GM19239 (cell line): ENCODE results near the gene RAPGEF4.

Source experiments
- DNase-seq: peaks from one replicate; pipeline ENCODE4 v3.0.0; 2011; ENCODE audit warnings: low spot score; ENCODE audit not compliant: insufficient read length
- FAIRE-seq: peaks from 2 replicates; lab custom pipeline; 2011; peaks lifted over from hg19 to GRCh38; lab: Jason Lieb, UNC

RAPGEF4 gene

DNA sequence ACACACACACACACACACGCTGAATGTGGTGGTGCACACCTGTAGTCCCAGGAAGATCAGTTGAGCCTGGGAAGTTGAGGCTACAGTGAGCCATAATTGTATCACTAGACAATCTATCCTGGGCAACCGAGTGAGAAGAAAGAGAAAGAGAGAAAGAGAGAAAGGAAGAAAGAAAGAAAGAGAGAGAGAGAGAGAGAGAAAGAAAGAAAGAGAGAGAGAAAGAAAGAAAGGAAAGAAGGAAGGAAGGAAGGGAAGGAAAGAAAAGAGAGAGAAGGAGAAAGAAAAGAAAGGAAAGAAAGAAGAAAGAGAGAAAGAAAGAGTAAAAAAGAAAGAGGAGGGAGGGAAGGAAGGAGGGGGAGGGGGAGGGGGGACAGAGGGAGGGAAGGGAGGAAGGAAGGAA, 190.0 kb downstream of the RAPGEF4 start:
- FAIRE-seq: no peak
- no peak for DNase-seq

DNA sequence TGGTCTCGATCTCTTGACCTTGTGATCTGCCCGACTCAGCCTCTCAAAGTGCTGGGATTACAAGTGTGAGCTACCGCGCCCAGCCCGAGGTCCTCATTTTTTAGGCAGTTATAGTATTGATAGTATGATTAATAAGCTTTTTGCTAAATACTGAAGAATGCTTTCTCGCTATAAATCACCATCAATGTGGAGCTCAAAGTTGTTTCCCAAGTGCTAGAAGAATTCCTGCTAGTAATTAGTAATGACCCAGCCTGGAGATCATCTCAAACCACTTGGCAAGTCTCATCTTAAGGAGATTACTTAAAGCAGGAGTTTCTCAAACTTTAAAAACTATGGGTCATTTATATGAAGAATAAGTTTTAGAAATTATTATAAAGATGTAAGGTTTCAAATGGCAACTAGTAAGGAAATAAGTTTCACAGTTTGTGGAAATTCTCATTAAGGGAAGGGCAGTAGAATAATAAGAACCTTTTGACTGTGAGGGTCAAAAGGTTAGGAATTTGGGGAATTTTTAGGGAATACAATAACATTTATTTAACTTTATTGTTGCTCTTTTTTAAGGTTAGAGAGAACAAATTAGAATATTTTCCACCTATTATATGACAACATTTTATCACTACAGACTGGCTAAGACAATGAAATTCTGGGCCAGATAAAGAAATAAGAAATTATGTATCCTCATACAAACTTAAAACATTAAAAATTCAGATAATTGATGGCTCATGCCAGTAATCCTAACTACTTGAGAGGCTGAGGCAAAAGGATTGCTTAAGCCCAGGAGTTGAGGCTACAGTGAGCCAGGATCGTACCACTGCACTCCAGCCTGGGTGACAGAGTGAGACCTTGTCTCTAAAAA, 191.4 kb downstream of the RAPGEF4 start:
- no peak for FAIRE-seq
- DNase-seq: no peak

DNA sequence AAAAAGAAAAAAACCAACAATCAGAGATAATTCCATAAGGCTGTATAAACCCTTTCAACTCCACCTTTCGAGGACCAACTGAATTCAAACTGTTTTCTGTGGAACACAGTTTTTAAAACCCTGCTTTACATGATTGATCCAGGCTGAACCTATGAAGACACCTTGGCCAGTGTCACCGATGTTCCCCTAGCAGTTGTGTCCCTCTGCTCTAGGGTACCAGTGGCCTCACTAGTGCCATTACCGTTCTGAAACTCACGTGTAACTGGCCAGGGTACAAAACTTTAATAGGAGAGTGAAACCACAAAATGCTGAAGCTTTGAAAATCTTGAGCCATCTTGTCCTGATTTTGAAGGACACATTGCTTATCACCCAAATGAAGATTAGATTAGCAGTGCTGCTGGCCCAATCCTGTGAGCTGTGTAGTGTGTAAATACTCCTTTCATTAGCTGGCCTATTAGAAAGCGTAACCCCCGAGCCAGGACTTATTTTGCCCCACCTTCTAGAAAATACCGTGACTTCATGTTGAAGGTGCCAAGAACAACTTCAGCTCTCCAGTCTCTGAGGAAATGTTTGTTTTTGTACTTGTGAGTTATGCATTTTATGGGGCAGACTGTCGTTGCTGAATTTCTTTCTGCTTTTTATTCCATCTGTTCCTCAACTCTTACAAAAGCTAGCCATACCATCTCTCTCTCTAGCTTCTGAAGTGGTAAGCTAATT, 192.2 kb downstream of the RAPGEF4 start:
- DNase-seq (no peak), FAIRE-seq (no peak)

DNA sequence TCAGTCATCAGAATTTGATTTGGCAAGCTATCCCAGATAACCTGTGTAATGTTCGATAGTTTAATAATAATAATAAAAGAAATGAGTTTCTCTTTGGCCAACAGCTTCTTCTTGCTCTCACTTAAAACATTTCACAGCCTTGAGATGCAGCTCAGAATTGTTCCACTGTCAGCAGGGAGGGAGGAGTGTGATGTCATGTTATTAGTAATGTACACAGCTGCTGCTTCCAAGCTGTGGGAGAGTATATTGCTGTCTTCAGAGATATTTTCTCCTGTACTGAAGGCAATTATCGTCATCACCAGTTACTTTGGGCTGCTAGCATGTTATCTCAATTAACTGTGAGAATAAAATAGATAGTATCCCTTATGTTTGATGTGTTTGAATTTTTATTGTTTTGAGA, 193.1 kb downstream of the RAPGEF4 start:
- FAIRE-seq (no peak), DNase-seq (no peak)

DNA sequence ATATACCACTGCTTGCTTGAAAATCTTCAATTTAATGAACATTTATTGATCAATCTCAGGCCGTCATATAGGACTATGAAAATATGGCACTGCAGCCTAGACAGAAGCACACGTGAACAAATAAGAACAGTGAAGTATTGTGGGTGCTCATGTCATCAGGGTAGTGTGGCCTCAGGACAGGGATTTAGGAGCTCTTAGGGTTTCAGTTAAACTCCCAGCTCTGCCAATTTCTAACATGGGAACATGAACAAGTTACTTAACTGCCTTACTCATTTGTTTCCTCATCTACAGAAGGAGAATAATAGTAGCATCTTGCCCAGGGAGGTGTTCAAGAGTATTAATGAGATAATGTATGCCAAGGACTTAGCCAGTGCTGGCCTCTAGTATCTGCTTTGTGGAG, 194.0 kb downstream of the RAPGEF4 start:
- DNase-seq (no peak), FAIRE-seq (no peak)

DNA sequence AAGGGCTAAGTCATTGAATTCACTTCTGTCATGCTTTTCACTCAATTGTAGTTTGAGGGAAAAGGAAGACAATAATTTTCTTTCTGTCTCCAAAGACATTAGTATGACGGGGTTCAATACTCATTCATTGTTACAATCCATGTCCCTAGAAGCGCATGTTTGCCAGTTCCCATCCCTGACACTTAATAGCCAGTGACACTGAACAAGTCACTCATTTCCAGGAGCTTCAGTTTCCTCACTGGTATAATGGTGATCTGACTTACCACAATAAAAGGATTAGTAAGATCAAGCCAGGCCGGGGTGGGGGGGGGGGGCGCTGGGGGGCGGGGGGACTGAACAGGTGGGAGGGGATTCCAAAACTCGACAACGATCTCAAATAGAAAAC, 195.2 kb downstream of the RAPGEF4 start:
- FAIRE-seq (no peak), DNase-seq (no peak)

DNA sequence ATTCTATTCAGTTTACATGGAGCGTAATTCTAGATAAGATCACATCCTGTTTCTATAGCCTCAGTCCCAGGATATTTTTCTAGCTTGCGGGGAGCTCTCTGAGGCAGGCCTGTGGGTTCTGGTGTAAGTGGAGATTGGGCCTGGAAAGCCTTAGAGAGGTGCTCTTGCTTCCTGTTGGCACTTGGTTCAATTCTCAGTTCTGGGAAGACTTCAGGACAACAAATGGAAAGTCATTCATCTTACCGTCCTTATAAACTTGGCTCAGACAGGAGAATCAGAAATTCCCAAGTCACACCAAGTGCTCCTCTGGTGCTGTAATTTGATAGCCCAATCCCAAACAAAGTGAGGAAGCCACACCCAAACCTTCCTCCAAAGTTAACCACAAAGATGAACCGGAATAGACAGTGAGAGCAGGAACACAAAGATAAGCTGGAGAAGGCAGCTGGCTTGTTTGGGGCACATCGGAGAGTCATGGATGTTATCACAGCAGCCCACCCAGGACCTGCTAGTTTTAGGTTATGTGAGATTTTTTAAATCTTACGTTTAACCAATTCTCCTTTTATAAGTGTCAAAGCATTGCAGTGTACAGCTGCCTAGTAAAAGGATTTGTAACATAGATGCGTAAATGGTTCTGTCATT, 195.7 kb downstream of the RAPGEF4 start:
- DNase-seq (no peak), FAIRE-seq (no peak)

DNA sequence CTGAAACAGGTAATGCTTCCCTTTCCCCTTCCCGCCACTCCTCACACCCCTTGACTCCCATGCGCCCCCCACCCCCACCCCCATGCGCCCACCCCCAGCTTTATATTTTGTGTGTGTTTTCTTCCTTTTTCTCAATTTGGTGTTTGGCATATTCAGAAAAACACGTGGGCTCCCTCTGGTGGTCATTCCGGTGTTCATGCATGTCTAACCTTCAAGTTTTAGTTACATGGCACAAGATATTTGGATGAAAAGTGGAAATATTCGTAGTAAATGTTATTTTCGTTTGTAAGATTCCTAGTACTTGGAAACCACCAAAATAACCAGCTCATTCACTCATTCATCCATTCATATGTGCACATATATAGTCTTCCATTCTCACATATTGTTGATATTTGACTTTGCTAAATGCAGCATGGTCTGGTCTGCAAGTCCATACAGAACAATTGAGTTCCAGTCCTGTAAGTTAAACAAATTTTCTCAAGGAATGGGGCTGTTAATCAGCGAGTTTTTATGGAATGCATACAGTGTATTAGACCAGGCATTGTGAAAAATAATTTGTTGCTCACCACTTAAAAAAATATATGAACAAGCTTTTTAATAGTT, 196.4 kb downstream of the RAPGEF4 start:
- FAIRE-seq: peak; percentile 77
- DNase-seq: no peak

DNA sequence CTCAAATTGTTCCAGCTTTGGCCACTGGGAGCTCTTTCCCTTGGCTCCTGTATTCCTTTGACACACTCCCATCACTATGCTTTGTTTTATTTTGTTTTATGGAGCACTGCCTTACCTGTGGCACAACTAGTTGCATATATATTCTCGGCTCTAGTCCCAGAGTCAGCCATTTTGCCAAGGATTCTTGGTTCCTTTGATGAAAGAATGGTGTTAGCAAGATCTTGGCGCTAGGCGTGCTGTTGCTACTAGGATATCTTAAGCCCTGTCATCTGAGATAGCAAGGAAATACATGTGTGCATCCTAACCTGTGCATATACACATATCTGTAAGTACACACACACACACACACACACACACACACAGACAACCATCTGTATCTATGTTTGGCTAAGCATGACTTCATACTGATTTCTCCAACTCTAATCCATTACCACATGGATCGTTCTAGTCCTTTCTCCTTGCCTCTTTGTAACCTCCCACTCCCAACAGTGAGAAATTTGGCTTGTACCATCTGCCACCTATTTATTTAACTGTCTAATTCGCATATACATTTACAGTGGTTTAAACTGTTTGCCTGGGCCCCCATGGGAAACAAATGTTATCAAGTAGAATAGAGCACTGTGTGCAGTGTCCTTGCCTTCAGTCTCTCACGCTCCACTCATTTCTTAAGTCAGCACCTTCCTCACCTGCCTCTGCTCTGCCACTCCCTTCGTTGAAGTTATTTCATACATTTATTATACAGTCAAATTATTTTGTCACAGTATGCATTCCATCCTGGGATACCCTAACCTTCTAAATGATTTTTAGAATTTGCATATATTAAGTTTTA, 202.5 kb downstream of the RAPGEF4 start:
- FAIRE-seq: no peak
- DNase-seq: no peak

DNA sequence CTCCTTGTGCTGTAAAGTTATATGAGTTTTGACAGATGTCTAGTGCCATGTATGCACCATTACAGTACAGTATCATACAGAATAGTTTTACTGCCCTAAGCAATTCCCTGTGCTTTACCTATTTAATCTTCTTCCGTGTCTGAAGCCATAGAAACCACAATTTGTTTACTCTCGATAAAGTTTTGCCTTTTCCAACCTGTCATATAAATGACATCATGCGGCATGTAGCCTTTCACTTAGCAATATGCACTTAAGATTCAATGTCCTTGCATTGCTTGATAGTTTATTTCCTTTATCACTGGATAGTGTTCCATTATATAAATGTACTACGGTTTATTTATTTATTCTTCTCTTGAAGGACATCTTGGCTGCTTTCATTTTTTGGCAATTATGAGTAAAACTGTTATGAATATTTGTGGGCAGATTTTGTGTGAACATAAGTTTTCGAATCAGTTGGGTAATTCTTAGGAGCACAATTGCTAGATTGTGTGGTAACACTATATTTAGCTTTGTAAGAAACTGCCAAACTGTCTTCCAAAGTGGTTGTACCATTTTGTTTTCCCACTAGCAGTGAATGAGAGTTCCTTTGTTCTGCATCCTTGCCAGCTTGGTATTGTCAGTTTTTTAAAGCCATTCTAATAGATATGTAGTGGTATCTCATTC, 203.2 kb downstream of the RAPGEF4 start:
- FAIRE-seq (no peak), DNase-seq (no peak)

DNA sequence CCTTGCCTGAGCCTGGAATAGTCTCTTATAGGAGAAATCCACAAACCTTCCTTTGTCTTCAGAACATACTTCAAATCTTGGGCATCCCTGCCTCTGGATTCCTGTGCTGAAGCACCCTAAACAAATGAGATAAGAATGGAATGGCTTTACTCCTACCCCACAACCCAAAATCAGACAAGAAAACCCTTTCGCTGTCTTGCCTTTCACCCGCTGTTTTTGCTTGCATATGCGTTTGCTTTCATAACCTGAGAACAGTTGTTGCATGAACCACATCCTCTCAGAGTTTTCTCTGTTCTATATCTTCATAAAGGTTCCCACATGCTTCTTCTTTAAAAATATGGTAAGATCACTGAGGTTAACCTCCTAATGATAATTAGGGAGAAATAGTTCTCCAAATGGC, 207.9 kb downstream of the RAPGEF4 start:
- FAIRE-seq: no peak
- DNase-seq: no peak

DNA sequence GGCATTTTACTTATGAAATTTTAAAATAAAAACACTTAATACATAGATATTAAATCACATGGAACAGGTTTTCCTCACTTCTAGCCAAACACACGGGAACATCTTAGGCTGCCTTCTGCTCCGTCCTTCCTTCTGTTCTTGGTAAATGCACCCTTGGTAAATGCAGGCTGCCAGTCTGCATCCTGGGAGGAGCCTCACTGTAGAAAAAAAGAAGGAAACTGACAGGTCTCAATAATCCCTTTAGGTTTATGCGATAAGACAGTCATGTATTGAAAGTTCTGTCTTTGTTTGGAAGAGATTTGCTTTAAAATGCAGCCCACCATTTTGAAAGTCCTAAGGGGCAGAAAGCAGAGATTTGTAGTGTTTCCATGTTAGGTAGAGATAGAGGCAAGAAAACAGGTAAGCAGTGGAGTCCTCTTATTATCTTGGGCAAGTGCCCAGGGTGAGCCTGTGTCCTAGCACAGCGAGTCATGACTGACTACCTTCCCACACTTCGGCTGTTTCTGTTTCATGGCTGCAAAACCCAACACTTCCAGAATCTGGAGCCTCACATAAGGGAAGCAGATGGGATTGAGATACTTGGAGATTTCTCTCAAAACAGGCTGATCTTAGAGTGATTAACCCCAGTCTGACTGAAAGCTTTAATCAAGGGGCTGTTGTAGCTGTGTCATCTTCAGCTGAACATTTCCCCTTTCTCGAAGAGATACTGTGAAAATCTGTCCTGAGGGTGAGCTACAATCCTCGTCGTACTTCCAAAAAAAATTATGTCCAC, 208.6 kb downstream of the RAPGEF4 start:
- no peak for FAIRE-seq
- DNase-seq: no peak

DNA sequence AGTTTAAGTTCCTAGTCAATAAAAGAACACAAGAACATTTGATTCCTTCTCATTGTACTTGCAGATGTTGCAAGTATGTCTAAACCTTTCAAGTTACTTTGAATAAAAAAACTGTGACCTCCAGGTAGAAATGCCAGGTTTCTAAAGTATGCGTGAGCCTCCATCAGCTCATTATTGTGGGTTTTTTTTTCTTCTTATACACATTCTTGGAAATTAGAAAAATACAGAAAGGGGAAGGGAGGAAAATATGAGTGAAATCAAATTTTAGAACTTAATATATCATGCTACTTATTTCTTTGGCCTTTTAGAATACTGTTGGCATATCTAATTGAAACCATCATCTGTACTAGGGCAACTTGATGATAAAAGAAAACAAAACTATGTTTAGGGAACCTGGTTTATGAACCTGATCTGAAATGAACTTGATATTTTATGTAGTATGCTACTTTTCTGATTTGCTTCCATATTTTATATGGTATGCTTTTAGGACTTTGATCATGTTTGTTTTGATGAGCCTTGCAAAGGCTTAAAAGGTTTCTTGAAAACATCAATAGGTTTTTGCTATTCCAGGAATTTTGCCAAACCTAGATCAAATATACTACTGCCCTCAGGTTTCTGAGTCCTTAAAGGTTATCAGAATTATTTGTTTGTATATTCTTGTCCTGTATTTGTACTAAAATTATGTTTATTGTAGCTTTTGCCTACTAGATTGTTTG, 209.3 kb downstream of the RAPGEF4 start:
- DNase-seq (no peak), FAIRE-seq (no peak)

DNA sequence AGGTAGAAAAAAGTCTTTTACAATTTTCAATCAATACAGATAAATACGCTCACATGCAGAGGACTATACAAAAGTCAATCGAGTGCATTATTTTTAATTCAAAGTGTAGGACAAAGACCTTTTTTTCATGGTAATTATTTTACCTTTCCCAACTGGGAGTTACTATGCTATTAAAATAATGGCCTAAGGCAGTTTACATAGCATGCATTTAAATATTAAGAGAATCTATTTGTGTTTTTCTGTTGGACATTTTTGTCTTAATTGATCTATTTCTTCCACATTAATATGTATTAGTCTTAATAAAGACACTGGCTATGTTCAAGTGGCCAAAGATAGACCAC, 209.8 kb downstream of the RAPGEF4 start:
- no peak for DNase-seq
- no peak for FAIRE-seq

DNA sequence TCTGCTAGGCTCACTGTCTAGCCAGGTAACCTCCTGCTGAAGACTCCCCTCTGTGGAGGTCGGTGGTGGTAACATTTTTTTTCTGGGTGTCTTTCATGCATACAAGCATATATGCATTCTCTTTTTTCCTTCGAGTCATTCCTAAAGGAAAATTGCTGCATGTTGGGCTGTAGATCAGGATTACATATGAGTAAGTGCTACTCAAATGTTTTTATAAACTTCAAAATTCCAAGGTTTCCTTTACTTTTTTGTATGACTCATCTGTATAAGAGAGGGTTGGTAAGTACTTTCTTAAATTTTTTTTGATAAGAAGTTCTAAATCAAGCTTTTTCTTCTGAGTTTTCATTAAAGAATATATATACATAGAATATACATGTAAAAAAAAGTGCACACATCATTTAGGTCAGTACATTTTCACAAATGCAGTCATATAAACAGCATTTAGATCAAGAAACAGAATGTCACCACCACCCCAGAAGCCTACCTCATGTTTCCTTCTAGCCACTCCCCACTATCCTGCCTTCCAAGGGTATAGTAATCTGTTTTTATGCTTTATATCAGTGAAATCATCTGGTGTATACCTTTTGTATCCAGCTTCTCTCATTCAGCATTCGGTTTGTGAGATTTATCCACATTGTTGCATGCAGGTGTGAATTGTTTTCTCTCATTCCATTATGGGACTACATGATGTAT, 212.0 kb downstream of the RAPGEF4 start:
- FAIRE-seq (no peak), DNase-seq (no peak)

DNA sequence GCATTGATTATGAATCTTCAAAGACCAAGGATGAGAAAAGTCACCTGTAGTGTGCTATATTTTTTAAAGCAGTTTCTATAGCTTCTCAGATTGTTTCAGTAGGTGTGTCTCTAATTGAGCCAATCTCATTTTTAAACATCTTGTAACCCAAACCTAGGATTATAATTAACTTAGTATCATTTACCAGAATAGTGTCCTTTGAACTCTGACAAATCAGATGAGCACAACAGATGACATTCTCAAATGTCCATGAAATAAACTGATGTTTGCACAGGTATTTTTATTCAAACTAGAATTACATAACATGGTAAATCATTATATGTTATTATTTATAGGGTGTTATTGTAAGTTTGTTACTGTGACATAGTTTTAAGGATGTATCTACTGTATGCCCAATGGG, 213.9 kb downstream of the RAPGEF4 start:
- FAIRE-seq: no peak
- no peak for DNase-seq

DNA sequence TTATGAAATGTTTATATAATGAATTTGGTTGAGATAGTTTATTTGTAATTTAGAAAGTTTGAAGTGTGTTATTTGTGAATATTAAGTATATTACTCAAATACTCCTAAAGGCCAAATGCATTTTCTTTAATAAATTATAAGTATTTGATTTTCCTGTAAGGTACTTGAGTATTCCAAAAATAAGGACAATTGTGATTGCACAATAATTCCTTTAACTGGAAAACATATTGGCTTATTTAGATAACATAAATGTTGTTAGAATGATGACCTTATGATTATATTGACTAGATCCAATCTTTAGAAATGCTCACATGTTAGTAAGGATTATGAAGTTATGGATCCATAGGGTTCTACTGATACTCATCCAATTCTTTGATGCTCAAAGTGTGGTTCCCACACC, 214.9 kb downstream of the RAPGEF4 start:
- DNase-seq (no peak), FAIRE-seq (no peak)

DNA sequence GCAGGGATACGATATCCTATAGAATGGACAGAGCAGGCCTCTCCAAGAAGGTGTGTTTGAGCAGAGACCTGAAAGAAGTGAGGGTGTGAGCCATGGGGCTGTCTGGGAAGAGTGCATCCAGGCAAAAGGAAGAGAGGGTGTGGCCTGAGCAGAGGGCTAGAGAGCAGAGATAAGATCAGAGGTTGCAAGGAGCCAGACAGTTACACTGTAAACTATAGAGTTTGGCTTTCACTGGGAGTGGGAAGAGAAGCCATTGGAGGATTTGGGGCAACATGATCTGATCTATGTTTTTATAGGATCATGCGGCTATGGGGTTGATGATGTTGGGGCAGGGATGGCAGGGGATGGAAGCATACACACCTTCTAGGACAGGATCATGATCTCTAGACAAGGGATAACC, 215.9 kb downstream of the RAPGEF4 start:
- no peak for DNase-seq
- FAIRE-seq: no peak
